B cell (primary cell): ENCODE data around the gene GRK5. TPM values are rescaled to one million over a fixed set of nuclear protein-coding genes. Genes with fewer than 3 reads are reported as not detected.

Experiments
- ATAC-seq: fragments of 200-7000 bp; cut with Tn5 transposase; one replicate; pipeline ENCODE4 v1.10.0; 2021; ENCODE audit warnings: low read depth, mild to moderate bottlenecking, moderate number of reproducible peaks, moderate library complexity
- CTCF ChIA-PET: fragments of 350-600 bp; sonication (Branson Sonifier 250); formaldehyde crosslinking; loops from one replicate; lab custom pipeline; 2021; ENCODE audit warnings: antibody characterized with exemption, inconsistent platforms; lab: Charles Lee
- POLR2A ChIA-PET: fragments of 350-600 bp; sonication (Branson Sonifier 250); formaldehyde crosslinking; loops from one replicate; lab custom pipeline; 2021; ENCODE audit warnings: antibody characterized with exemption; lab: Charles Lee
- DNase-seq: peaks from one replicate; pipeline ENCODE4 v3.0.0; 2013
- H2AFZ ChIP-seq: 2 replicates; pipeline ENCODE4 v1.6.1; 2012; ENCODE audit warnings: mild to moderate bottlenecking, low read depth, low read length; ENCODE audit not compliant: insufficient read depth, poor library complexity, severe bottlenecking
- H3K27ac ChIP-seq, 2 donors: 1 replicate in 1 of 2; 2 replicates in 1 of 2; pipeline ENCODE4 v1.5.1; 2012 to 2013; ENCODE audit warnings: low read length in 2 of 2, mild to moderate bottlenecking in 2 of 2, moderate library complexity in 1 of 2
- H3K27me3 ChIP-seq, 4 experiments: fragments of 200-600 bp in 1 of 4; sonication (generic) in 1 of 4; replicated peaks in 1 of 4; 1 replicate in 2 of 4; 2 replicates in 2 of 4; pipeline versions ENCODE4 v1.6.1 to v1.7.0; 2013 to 2016; ENCODE audit warnings: low read length in 3 of 4, mild to moderate bottlenecking in 2 of 4, mixed read lengths in 1 of 4, moderate library complexity in 1 of 4; ENCODE audit not compliant: insufficient read depth in 4 of 4, control insufficient read depth in 3 of 4; ENCODE audit errors: control extremely low read depth in 1 of 4
- H3K36me3 ChIP-seq, 2 experiments: replicated peaks in 1 of 2; 1 replicate in 1 of 2; 2 replicates in 1 of 2; pipeline versions ENCODE4 v1.6.1 to v1.7.1; 2013; ENCODE audit warnings: low read length in 1 of 2; ENCODE audit not compliant: insufficient read depth in 2 of 2, control insufficient read depth in 1 of 2; ENCODE audit errors: control extremely low read depth in 1 of 2, extremely low read depth in 1 of 2
- H3K4me1 ChIP-seq, 2 donors: fragments of 200-600 bp in 1 of 2; sonication (generic) in 1 of 2; 1 replicate in 1 of 2; 2 replicates in 1 of 2; pipeline versions ENCODE4 v1.5.1 to v1.6.1; 2013 to 2017; ENCODE audit warnings: low read length in 2 of 2; ENCODE audit not compliant: control insufficient read depth in 2 of 2, insufficient read depth in 2 of 2
- H3K4me2 ChIP-seq: replicated peaks from 2 replicates; pipeline ENCODE3; 2012; ENCODE audit warnings: mild to moderate bottlenecking, low read depth, low read length; ENCODE audit not compliant: poor library complexity, severe bottlenecking
- H3K4me3 ChIP-seq, 5 experiments: fragments of 200-600 bp in 1 of 5; sonication (generic) in 1 of 5; 1 replicate in 3 of 5; 2 replicates in 2 of 5; pipeline versions ENCODE4 v1.5.1 to v1.7.0; 2011 to 2016; ENCODE audit warnings: low read length in 4 of 5, mild to moderate bottlenecking in 4 of 5, low read depth in 2 of 5, control low read depth in 1 of 5, moderate library complexity in 1 of 5; ENCODE audit not compliant: insufficient read depth in 1 of 5; ENCODE audit errors: control extremely low read depth in 1 of 5, extremely low read depth in 1 of 5
- H3K79me2 ChIP-seq: fragments of 200-600 bp; sonication (generic); one replicate; pipeline ENCODE4 v1.6.0; 2016; ENCODE audit warnings: low read length; ENCODE audit not compliant: control insufficient read depth, insufficient read depth
- H3K9ac ChIP-seq: fragments of 200-600 bp; sonication (generic); 2 replicates; pipeline ENCODE4 v1.6.1; 2017; ENCODE audit warnings: mild to moderate bottlenecking, low read length, moderate library complexity
- H3K9me3 ChIP-seq, 3 donors: one replicate each; pipeline versions ENCODE4 v1.6.1 to v1.7.1; 2013; ENCODE audit warnings: low read length in 2 of 3; ENCODE audit not compliant: control insufficient read depth in 2 of 3, insufficient read depth in 1 of 3; ENCODE audit errors: control extremely low read depth in 1 of 3
- H4K20me1 ChIP-seq: 2 replicates; pipeline ENCODE4 v1.6.0; 2012; ENCODE audit warnings: mild to moderate bottlenecking, low read length; ENCODE audit not compliant: insufficient read depth, control insufficient read depth, poor library complexity, severe bottlenecking
- H3K27ac Mint-ChIP-seq: one replicate; pipeline ENCODE4 v1.8.0; 2021; ENCODE audit warnings: mixed read lengths
- H3K27me3 Mint-ChIP-seq: one replicate; pipeline ENCODE4 v1.8.0; 2021; ENCODE audit warnings: mixed read lengths
- H3K4me1 Mint-ChIP-seq: one replicate; pipeline ENCODE4 v1.8.0; 2021; ENCODE audit warnings: mixed read lengths
- H3K4me3 Mint-ChIP-seq: one replicate; pipeline ENCODE4 v1.8.0; 2021; ENCODE audit warnings: mixed read lengths
- H3K9me3 Mint-ChIP-seq: one replicate; pipeline ENCODE4 v1.8.0; 2022; ENCODE audit warnings: mixed read lengths; ENCODE audit not compliant: insufficient read depth
- CTCF ChIP-seq: fragments of 200-600 bp; IDR thresholded peaks from one replicate; pipeline ENCODE4 v1.8.0; 2022; ENCODE audit warnings: antibody characterized with exemption, mild to moderate bottlenecking
- EZH2 ChIP-seq: IDR thresholded peaks from 2 replicates; pipeline ENCODE4 v1.6.1; 2012; ENCODE audit warnings: borderline replicate concordance, low read depth, mild to moderate bottlenecking, moderate library complexity, low read length; ENCODE audit not compliant: insufficient read depth, poor library complexity, severe bottlenecking
- WGBS: methylation state at CpG from one replicate; pipeline ENCODE4 v1.1.5; 2013; ENCODE audit warnings: missing lambda C conversion rate; ENCODE audit not compliant: insufficient coverage; 5-methylcytosine and 5-hydroxymethylcytosine counted together
- intact Hi-C: fragments of 100-400 bp; cut with micrococcal nuclease; formaldehyde crosslinking; loops from one replicate; pipeline ENCODE4 v1.10.0; 2022
- polyA plus RNA-seq: library from polyadenylated mRNA; depleted of rRNA; stranded (reverse); fragments of >200 nt; gene quantifications from 2 replicates; pipeline ENCODE4 v1.2.3, GENCODE V29; 2012
- total RNA-seq, 2 donors: library from RNA; stranded (reverse); fragments of 120-200 nt in 1 of 2; gene quantifications; 1 replicate in 1 of 2; 2 replicates in 1 of 2; pipeline versions ENCODE4 v1.2.3 to v1.2.4, GENCODE V29; 2013 to 2022

Gene GRK5
- total and polyA plus RNA-seq, 2 donors (not counting 1 experiment from before 2014, with no cell fraction given): 21.9 to 54.8 TPM

GRCh38 chr10:119272736-119273135 lies 65.4 kb downstream of the GRK5 start:
- ATAC-seq: no peak

More at GRCh38 chr10:119272736-119273135, 65.4 kb downstream of the GRK5 start:
- Histone ChIP-seq H3K36me3 (no peaks in the 10 kb centered on the region), H3K79me2 (peaks cover 86% of the 10 kb centered on the region), H3K4me1 (peaks cover 54 to 76% of the 10 kb centered on the region in 2 donors), H3K27me3 (no peaks in the 10 kb centered on the region), H3K9me3 (no peaks in the 10 kb centered on the region), H3K27ac (no peak overlapping the region), H4K20me1 (peaks cover 8% of the 10 kb centered on the region), H3K9ac (no peak overlapping the region), H3K4me3 (no peak overlapping the region), H3K4me2 (no peak overlapping the region), H2AFZ (no peak overlapping the region)
- Mint-ChIP-seq H3K27me3 (no peaks in the 10 kb centered on the region), H3K4me1 (peaks cover 80% of the 10 kb centered on the region), H3K4me3 (peak overlapping the region; percentile 18), H3K27ac (peak overlapping the region; percentile 80), H3K9me3 (no peaks in the 10 kb centered on the region)
- ChIA-PET CTCF (interaction anchor here (1.0 to 4.3 kb wide), 4 partner anchors 10 to 170 kb away, joined by 3 to 23 read pairs (median 12); partner anchors contain the start of gene GRK5), POLR2A (interaction anchor here (0.7 to 3.6 kb wide), 2 partner anchors 17 to 64 kb away, joined by 3 to 13 read pairs; no protein-coding TSS in a partner anchor)
- intact Hi-C loops: loop anchor here (5.0 kb wide), 1 partner anchor 105 kb away; the partner anchor contains the start of gene SFXN4
- WGBS: 96% methylated on average over 6 of the region's 9 CpGs
- TF ChIP-seq CTCF (no peak), EZH2 (no peak)
- no peak for DNase-seq
